RKO (cell line): ENCODE data around the gene PCSK6.
"Not testable (repeated sequence)": the region's sequence is repeated elsewhere in the genome, so short reads cannot be mapped to it uniquely, and the experiment has no call there.

Source experiments
- DNase-seq: peaks from one replicate; pipeline ENCODE4 v3.0.0-alpha.2; 2016; ENCODE audit warnings: low spot score

PCSK6 gene

GRCh38 chr15:101429646-101430045 lies 59.9 kb downstream of the PCSK6 start:
- DNase-seq, result no peak

DNA sequence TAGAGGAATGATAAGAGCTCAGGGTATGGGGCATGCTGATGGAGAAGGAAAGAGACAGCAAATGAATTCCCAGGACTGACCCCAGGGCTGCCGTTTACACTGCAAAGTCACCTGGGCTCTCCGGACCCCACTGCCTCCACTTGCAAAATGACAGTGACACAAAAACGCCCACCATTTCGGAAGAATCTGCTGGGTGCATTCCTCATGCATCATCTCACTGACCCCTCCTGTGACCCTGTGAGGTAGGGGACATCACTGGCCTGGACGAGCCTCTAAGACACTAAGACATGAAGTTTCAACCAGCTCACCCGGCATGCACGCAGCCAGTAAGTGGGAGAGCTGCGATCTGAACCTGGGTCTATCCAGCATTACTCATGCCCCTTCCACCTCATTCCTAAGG lies 60.3 kb downstream of the PCSK6 start:
- DNase-seq, result no peak

- DNase-seq, result no peak
Measured at GRCh38 chr15:101428758-101429157, 60.7 kb downstream of the PCSK6 start.

DNA sequence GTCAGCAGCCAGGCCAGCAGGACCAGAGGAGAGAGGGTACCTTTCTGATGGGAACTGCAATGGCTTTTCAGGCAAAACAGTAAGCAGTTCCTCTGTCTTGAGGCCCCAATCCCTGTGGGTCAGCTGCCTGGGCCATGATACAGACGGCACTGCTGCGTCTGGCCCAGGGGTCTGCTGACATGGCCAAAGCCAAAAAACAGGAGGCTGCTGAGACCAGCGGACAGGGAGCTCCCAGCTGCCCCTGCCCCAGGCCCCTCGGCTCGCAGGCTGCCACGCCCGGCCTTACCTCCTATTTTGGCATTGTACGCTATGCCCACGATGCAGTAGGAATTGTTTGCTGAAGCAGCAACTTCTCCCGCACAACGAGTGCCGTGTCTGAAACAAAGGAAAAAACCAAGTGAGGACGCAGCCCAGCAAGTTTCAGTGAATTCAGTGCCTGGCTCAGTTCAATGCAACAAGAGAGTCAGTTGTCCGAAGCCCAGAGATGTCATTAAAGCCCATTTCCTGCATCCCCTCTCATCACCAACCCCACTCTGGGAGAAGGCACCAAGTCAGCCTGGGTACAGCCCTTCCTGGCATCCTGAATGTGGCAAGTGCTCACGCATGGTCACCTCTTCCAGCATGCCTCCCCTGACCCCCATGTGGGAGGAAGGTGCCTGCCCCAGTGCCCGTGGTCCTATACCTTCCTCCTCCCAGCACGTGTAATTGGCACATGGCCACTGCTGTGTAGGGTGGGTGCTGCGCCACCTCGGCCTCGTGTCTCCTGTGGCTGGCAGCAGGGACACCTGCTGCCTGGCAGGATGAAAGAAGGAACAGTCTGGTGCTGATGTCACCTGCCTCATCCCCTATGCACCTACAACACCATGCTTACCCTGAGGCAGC lies 61.7 kb downstream of the PCSK6 start:
- no peak for DNase-seq

DNA sequence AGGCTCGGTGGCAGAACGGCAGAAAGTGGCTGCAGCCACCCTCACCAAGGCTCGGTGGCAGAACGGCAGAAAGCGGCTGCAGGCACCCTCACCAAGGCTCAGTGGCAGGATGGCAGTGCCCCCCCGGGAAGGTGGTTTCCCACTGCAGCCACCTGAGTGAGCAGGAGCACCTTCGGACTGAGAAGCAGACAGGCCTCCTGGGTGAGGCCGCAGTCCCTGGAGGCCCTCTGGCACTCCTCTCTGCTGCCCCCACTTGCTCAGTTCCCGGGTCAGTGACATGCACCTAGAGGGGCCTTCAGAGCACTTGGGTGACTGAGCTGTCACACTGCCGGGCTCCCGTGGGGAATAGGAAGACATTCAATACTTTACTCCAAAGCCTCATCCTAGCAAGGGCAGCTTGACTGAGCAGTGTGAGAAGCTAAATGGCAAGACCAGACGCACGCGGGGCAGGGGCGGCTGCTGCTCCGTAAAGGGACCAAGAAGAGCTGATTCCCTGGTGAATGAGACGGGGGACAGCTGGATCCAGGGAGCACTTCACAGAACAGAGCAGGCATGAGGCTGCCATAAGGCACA lies 62.7 kb downstream of the PCSK6 start:
- DNase-seq, result no peak

GRCh38 chr15:101425787-101426365 lies 63.6 kb downstream of the PCSK6 start:
- DNase-seq, result no peak

DNA sequence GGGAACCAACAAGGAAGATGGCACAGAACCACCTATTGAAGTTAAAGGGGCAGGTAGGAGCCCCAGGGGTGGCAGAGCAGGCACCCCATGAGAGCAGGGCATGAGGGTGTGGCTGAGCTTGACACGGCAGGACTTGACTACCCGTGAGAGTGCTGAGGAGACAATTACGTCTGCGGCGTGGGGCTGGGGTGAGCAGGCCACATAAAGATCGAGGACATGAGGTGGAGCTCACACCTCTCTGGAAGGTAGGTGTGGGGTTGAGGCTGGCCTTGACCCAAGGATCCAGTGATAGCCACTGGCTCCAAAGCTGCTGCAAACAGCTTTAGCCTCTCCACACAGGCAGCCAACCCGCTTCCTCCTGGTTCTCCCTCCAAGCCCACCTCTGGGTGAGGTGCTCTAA lies 64.5 kb downstream of the PCSK6 start:
- no peak for DNase-seq

DNA sequence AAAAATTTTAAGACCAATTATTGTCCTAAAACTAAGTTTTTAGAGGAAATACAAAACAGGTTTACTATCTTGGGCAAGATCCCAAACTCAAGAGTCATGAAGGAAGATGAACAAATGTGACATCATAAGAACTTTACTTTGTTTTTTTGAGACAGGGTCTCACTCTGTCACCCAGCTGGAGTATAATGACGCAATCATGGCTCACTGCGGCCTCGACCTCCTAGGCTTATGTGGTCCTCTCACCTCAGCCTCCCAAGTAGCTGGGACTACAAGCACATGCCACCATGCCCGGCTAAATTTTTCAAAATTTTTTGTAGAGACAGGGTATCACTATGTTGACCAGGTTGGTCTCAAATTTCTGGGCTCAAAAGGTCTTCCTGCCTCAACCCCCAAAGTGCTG lies 69.3 kb downstream of the PCSK6 start:
- DNase-seq, result no peak

- not testable (repeated sequence) for DNase-seq
Measured at GRCh38 chr15:101416475-101416874, 73.0 kb downstream of the PCSK6 start.

GRCh38 chr15:101413239-101413638 lies 76.3 kb downstream of the PCSK6 start:
- no peak for DNase-seq

GRCh38 chr15:101411581-101411980 lies 77.9 kb downstream of the PCSK6 start:
- no peak for DNase-seq

DNA sequence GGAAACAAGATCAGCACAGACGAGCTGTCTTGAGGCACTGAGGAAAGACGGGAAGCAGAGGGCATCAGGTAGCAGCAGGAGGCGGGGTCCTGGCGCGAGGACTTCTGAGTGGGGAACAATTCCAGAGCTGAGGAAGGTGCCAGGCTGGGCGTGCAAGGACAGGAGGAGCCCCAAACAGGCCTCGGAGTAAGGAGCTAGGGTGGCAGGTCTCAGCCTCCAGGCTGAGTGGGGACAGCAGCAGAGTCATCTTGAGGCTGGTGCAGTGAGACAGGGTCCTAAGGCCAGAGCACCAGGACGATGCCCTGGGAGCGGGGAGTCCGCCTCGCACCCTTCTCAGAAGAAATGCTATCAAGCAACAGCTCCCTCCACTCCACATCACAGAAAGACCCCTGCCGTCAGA lies 78.4 kb downstream of the PCSK6 start:
- no peak for DNase-seq

DNA sequence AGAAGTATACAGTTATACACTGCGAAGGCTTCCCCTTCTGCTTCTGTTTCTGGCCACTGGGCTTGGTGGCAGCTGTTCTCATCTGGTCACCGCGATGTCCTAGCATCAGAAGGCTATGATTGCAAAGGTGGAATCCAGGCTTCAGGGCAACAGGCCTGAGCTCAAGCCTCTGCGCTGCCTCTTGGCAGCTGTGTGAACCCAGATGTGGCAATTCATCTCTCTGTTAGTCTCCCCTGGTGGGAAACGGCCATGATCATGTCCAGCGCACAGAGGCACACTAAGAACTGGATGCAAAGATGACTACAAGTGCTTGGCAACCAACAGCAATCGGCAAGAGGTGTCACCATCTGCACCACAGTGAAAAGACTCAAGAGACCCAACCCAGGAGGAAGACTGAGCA lies 78.9 kb downstream of the PCSK6 start:
- DNase-seq, result no peak

- no peak for DNase-seq
Measured at GRCh38 chr15:101409621-101410020, 79.9 kb downstream of the PCSK6 start.

DNA sequence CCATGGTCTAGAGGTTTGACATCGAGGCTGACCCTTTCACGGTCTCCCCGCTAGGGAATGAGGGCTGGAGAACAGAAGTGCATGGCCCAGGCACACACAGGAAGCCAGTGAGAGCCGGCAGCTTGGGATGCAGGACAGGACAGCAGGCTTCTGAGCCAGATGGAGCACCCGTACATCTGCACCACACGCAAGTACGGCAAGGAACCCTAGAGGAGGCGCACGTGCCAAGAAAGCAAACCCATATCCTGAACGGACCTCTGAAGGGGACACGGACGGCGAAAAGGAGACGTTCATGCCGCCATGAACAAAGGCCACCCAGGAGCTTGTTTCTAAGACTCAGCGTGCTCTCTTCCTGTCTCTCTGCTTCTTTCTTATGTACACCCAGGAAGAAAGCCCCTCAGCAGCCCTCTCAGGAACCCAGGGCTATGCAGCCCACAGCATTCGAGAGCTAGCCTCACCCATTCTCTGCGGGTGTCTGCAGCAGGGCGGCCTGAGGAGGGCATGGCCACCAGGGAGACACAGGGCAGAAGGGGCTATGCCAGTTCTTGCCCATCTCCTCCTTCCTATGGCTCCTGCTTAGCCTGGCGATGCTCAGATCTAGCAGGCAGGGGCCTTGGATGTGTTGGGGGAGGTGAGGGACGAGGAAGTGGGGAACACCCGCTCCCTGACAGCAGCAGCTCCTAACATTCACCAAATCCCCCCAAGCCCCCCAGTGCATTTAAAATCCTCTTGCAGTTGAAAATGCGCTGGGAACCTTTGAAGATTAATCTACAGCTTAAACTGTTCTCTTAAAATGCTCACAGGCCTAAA lies 81.3 kb downstream of the PCSK6 start:
- no peak for DNase-seq

- DNase-seq, result no peak
Measured at GRCh38 chr15:101407439-101407838, 82.1 kb downstream of the PCSK6 start.

DNA sequence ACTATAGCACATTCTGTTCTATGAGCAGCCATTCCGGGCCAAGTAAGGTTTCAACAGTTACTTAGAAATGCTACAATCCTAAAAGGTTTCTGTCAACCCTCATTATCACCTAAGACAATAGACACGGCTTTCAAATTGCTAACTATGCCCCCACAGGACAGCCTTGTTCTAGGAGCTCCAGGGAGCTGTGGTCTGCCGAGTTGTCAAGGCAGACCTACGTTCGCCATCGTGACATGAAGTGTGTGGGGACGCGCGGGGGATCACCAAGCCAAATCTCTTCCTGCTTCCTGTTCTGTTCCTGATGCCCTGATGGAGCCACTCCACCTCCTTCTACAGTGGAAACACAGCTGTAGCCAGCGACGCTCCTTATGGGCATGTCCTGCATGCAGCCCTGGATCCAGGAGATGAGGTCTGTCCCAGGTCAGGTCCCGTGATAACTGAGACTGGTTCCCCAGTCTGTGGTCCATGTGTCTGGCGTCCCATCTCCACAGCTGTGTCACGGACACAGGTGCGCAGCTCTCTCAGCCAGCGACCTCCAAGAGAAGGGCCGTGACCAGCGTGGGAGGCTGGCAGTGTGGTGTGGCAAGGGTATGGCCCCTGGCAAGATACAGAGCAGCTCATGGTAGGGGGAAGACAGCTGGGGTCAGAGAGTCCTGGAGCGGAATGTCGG lies 82.8 kb downstream of the PCSK6 start:
- no peak for DNase-seq

- no peak for DNase-seq
Measured at GRCh38 chr15:101406036-101406435, 83.5 kb downstream of the PCSK6 start.

GRCh38 chr15:101404245-101404644 lies 85.3 kb downstream of the PCSK6 start:
- DNase-seq, result no peak

DNA sequence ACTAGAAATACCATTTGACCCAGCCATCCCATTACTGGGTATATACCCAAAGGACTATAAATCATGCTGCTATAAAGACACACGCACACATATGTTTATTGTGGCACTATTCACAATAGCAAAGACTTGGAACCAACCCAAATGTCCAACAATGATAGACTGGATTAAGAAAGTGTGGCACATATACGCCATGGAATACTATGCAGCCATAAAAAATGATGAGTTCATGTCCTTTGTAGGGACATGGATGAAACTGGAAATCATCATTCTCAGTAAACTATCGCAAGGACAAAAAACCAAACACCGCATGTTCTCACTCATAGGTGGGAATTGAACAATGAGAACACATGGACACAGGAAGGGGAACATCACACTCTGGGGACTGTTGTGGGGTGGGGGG lies 86.6 kb downstream of the PCSK6 start:
- not testable (repeated sequence) for DNase-seq

DNA sequence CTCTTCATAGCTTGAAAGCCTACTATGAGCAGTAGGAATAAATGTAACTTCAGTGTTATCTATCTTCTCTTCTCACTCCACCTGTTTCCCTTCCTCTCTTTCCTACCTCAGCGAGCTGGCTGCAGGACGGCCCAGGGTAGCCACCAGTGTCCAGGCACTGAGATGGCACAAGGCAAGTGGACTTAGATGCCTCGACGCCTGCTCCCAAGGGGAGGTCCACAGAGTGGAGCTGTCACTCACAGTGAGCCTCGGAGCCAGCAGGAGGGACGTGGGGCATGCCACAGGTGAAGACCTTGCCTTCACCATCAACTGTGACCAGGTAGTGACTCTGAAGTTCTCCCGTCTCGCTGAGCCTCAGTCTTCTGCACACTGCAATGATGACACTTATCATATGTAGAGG lies 88.2 kb downstream of the PCSK6 start:
- DNase-seq, result no peak

DNA sequence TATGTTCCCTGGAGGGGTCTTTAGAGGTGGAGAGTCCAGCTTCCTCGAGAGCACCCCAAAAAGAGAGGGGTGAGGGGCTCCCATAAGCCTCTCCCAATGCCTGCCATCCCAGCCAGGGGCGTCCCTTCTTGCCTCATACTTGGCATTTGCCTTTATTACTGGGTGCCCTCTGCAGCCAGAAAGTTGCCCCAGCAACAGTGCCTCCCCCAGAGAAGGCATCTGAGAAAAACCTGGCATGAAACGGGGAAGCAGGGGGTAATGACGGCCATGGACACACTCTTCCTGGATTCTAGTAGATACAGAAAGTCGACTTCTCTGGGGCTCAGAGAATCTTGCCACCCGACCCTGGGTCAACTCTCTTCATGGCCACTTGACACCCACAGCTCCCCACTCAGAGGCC lies 90.1 kb downstream of the PCSK6 start:
- DNase-seq, result no peak
